IPS-20b (cell line): ENCODE results near the gene FRMD7.
"Not testable (repeated sequence)": the region's sequence is repeated elsewhere in the genome, so short reads cannot be mapped to it uniquely, and the experiment has no call there.

Source experiments
- H3K27ac ChIP-seq: one replicate; pipeline ENCODE4 v1.5.1; 2013; ENCODE audit warnings: low read length
- H3K27me3 ChIP-seq: 2 replicates; pipeline ENCODE4 v1.6.1; 2013; ENCODE audit warnings: mild to moderate bottlenecking, low read length, inconsistent platforms; ENCODE audit not compliant: insufficient read depth
- H3K36me3 ChIP-seq: 2 replicates; pipeline ENCODE4 v1.6.1; 2013; ENCODE audit warnings: low read depth, mild to moderate bottlenecking, inconsistent platforms, low read length, moderate library complexity; ENCODE audit not compliant: insufficient read depth
- H3K4me1 ChIP-seq: 2 replicates; pipeline ENCODE4 v1.6.1; 2013; ENCODE audit warnings: mild to moderate bottlenecking, control low read depth, inconsistent platforms, low read length, moderate library complexity; ENCODE audit not compliant: insufficient read depth
- H3K4me3 ChIP-seq: 2 replicates; pipeline ENCODE4 v1.5.1; 2013; ENCODE audit warnings: mild to moderate bottlenecking, low read length, inconsistent platforms
- H3K9ac ChIP-seq: 2 replicates; pipeline ENCODE4 v1.6.1; 2013; ENCODE audit warnings: low read depth, mild to moderate bottlenecking, inconsistent platforms, low read length, moderate library complexity
- H3K9me3 ChIP-seq: 2 replicates; pipeline ENCODE4 v1.6.1; 2013; ENCODE audit warnings: mild to moderate bottlenecking, low read depth, low read length, inconsistent platforms; ENCODE audit not compliant: insufficient read depth

The FRMD7 gene

GRCh38 chrX:132120913-132121312 lies 6.9 kb downstream of the FRMD7 start:
- H3K27me3 ChIP-seq = no peaks in the 10 kb centered on the region
- no peaks in the 10 kb centered on the region for H3K9me3 ChIP-seq
- H3K9ac ChIP-seq = no peak overlapping the region
- no peaks in the 10 kb centered on the region for H3K36me3 ChIP-seq
- no peaks in the 10 kb centered on the region for H3K4me1 ChIP-seq
- no peak overlapping the region for H3K4me3 ChIP-seq
- H3K27ac ChIP-seq = no peak overlapping the region

GRCh38 chrX:132119821-132120515 lies 7.9 kb downstream of the FRMD7 start:
- no peak overlapping the region for H3K9ac ChIP-seq
- H3K4me3 ChIP-seq = no peak overlapping the region
- H3K4me1 ChIP-seq = no peaks in the 10 kb centered on the region
- H3K36me3 ChIP-seq = no peaks in the 10 kb centered on the region
- no peaks in the 10 kb centered on the region for H3K9me3 ChIP-seq
- H3K27ac ChIP-seq = no peak overlapping the region
- no peaks in the 10 kb centered on the region for H3K27me3 ChIP-seq

- H3K36me3 ChIP-seq = no peaks in the 10 kb centered on the region
- no peaks in the 10 kb centered on the region for H3K4me1 ChIP-seq
- H3K9me3 ChIP-seq = no peaks in the 10 kb centered on the region
- H3K27ac ChIP-seq = no peak overlapping the region
- H3K9ac ChIP-seq = no peak overlapping the region
- H3K27me3 ChIP-seq = no peaks in the 10 kb centered on the region
- no peak overlapping the region for H3K4me3 ChIP-seq
These were observed 8.5 kb downstream of the FRMD7 start for GRCh38 chrX:132119283-132119682.

- H3K36me3 ChIP-seq = no peaks in the 10 kb centered on the region
- no peak overlapping the region for H3K27ac ChIP-seq
- H3K9me3 ChIP-seq = no peaks in the 10 kb centered on the region
- H3K27me3 ChIP-seq = no peaks in the 10 kb centered on the region
- no peak overlapping the region for H3K9ac ChIP-seq
- H3K4me3 ChIP-seq = no peak overlapping the region
- H3K4me1 ChIP-seq = no peaks in the 10 kb centered on the region
These were observed 9.5 kb downstream of the FRMD7 start for GRCh38 chrX:132118358-132118757.

DNA sequence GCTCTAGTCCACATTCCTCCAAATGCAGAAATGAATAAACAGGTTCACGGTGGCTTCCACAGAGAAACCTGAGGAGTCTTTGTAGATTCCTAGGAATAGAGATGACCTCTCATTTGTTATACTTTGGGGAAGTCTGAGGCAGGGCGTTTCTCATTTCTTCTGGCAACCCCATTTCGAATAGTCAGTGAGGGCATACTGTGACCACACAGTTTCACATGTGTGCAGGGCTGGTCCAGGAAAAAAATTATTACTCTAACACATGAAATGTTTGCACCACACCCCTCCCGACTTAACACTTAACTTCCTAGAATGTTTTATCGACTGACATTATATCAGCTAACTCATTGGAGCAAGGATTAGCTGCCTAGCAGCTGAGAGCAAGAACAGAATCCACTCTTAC lies 12.0 kb downstream of the FRMD7 start:
- H3K4me1 ChIP-seq = no peaks in the 10 kb centered on the region
- H3K27ac ChIP-seq = no peak overlapping the region
- no peak overlapping the region for H3K4me3 ChIP-seq
- no peaks in the 10 kb centered on the region for H3K9me3 ChIP-seq
- H3K27me3 ChIP-seq = no peaks in the 10 kb centered on the region
- no peaks in the 10 kb centered on the region for H3K36me3 ChIP-seq
- H3K9ac ChIP-seq = no peak overlapping the region

DNA sequence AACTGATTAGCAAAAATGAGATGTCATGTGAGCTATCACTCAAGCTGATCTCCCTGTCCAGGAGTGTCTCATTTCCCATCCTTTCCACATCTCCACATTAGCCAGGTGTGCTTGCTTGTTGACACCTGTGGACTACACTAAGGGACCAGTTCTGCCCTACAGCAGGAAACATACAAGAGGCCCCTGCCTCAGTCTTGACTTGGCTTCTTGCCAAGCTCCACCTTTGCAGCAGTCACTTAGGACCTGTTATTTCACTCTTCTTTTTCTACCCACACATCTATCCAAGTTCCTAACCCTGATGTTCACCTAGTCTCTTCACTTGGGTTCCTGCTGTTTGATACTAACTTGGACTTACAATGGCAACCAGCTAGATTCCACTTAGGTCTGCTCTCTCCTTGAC lies 13.2 kb downstream of the FRMD7 start:
- Histone ChIP-seq H3K9ac (no peak overlapping the region), H3K27ac (no peak overlapping the region), H3K4me1 (no peaks in the 10 kb centered on the region), H3K36me3 (no peaks in the 10 kb centered on the region), H3K9me3 (no peaks in the 10 kb centered on the region), H3K27me3 (no peaks in the 10 kb centered on the region), H3K4me3 (no peak overlapping the region)

GRCh38 chrX:132107291-132107690 lies 20.5 kb downstream of the FRMD7 start:
- Histone ChIP-seq H3K9me3 (no peaks in the 10 kb centered on the region), H3K27me3 (no peaks in the 10 kb centered on the region), H3K9ac (no peak overlapping the region), H3K36me3 (no peaks in the 10 kb centered on the region), H3K4me3 (no peak overlapping the region), H3K4me1 (no peaks in the 10 kb centered on the region), H3K27ac (no peak overlapping the region)

DNA sequence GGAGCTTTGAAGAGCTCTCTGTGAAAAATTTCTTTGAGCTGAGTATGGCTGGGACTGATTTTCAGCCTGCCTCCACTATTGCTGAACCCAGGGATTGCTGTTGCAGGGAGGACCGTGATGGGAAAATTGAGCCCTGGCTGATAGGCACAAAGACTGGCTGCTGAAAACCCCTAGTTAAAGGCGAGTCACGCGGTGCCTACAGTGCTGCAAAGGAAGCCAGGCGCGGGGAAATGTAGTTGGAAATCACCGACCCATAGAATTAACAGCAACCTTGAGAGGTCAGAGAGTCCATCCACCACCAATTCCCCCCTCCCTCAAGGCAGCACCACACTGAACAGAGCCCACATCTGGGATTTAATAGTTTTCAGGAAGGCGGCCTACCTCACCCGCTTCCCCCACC lies 26.0 kb downstream of the FRMD7 start:
- Histone ChIP-seq H3K36me3 (no peaks in the 10 kb centered on the region), H3K9ac (no peak overlapping the region), H3K27me3 (no peaks in the 10 kb centered on the region), H3K27ac (no peak overlapping the region), H3K4me3 (no peak overlapping the region), H3K9me3 (no peaks in the 10 kb centered on the region), H3K4me1 (no peaks in the 10 kb centered on the region)

DNA sequence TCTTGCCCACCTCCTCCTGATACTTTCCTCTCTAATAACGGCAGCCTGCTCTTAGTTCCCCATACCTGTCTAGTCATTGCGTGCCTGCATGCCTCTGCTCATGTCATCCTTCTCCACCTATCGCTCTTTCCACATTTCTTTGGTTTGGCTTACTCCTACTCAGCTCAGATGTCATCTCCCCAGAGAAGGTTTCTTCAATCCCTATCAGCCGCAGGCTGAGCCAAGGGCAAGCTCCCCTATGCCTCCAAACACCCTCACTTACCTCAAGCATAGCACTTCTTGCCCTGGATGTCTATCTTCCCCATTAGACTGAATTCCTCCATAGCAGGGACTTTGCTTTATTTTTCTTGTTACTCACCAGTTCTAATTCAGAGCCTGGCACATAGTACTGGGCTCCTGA lies 26.6 kb downstream of the FRMD7 start:
- H3K27ac ChIP-seq = no peak overlapping the region
- no peaks in the 10 kb centered on the region for H3K27me3 ChIP-seq
- no peak overlapping the region for H3K9ac ChIP-seq
- no peaks in the 10 kb centered on the region for H3K4me1 ChIP-seq
- H3K36me3 ChIP-seq = no peaks in the 10 kb centered on the region
- H3K4me3 ChIP-seq = no peak overlapping the region
- H3K9me3 ChIP-seq = no peaks in the 10 kb centered on the region

DNA sequence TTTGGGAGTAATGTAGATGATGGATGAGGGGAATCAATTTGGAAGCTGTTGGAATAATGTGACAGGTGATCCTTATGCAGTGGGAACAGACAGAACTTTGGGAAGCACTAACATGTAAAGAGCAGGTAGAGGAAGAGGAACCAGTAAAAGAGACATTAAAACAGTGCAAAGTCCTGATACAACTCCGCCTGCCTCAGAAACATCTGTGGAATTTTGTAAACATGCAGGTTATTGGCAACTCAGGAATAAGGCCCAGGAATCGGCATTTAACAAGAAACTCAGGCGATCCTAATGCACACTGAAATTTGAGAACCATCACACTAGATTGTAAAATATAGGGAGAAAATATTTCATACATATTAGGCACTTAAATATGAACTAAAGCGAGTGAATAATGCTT lies 29.1 kb downstream of the FRMD7 start:
- not testable (repeated sequence) for H3K27ac ChIP-seq, H3K27me3 ChIP-seq, H3K4me3 ChIP-seq, H3K36me3 ChIP-seq, H3K9ac ChIP-seq, H3K4me1 ChIP-seq, H3K9me3 ChIP-seq

DNA sequence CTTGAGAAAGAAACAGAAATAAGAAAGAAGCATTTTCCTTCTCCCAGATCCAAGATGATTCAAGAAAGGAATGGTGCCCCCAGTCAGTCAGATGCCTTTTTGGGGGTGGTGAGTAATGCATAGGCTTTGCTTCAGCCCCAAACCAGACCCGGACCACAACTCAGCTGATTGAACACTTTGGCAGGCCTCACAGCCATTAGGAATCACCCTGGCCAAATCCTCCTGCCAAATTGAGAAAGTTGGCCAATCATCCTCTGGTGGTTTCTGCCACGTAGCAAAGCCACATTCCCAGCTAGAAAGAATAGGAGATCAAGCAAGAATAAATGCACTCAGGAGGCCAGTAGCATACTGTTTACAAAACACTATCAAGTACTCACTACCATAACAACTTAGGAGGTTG lies 33.7 kb downstream of the FRMD7 start:
- no peak overlapping the region for H3K4me3 ChIP-seq

DNA sequence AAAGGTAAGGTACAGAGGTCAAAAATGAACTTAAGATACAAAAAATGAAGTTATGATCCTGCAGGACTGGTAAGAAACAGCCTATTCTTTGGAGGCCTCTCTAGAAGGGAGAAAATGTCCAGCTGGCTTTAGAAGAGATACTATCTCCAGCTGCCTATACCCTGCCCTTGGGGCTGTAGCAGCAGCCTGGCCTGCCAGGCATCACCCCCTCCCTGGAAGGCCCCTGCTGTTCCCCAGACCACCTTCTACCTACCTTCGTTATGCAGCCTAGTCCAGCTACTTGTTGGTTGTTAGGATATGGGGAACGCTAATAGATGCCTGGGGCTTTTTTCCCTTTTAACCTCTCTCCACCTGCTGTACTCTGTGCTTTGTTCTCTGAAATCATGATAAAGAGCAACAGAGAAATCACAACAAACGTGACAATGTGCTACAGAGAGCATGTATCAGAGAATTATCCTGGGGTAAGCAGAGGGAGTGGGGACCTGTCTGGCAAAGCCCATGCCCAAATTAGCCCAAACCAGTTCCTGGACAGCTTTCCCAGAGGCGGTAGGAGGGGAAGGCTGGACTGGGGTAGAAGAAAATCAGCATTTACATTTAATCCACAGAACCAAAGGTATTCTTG lies 34.5 kb downstream of the FRMD7 start:
- Histone ChIP-seq H3K27me3 (no peaks in the 10 kb centered on the region), H3K9ac (no peak overlapping the region), H3K4me1 (no peaks in the 10 kb centered on the region), H3K4me3 (no peak overlapping the region), H3K36me3 (no peaks in the 10 kb centered on the region), H3K27ac (no peak overlapping the region), H3K9me3 (no peaks in the 10 kb centered on the region)

More for the DNA sequence above, 33.7 kb downstream of the FRMD7 start:
- Histone ChIP-seq H3K27me3 (no peaks in the 10 kb centered on the region), H3K9ac (no peak overlapping the region), H3K27ac (no peak overlapping the region), H3K36me3 (no peaks in the 10 kb centered on the region), H3K9me3 (no peaks in the 10 kb centered on the region), H3K4me1 (no peaks in the 10 kb centered on the region)
